Right kidney (tissue), 1 donor: Measurements from ENCODE around the gene APBB1IP.
"Not testable (repeated sequence)": the region's sequence is repeated elsewhere in the genome, so short reads cannot be mapped to it uniquely, and the experiment has no call there.

Source experiments
- DNase-seq: peaks from one replicate; pipeline ENCODE4 v3.0.0-alpha.2; 2016

Gene APBB1IP

DNA sequence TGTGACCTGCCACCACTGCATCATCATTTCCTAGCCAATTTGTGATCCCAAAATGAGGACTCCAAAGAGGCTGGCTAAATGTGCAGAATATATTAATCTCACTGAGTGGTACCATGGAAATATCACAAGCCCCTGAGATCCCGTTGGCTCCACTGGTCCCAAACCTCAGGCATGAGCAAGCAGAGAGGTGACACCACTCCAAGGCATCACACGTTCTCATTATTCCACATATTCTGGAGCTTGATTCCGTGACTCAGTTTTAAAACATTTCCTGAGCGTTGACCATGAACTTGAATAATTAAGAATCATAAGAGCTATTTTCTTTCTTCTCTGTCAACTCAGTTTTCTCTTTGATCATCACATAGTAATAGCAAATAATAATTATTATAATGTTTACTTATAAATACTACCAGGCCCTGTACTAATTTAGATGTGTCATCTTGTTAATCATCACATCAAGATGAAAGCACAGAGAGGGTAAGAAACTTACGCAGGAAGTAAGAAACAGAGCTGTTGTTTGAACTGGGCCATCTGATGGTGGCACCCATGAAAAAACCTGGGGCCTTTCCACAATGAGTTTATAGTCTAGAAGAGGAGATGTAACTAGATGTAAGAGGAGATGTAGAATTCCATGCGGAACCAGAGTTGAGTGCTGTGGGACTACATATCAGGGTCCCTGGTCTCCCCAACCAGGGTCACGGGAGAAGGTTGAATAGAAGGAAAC is 3.5 kb downstream of the APBB1IP start:
- DNase-seq, result no peak

GRCh38 chr10:26445411-26446031 is 7.4 kb downstream of the APBB1IP start:
- no peak for DNase-seq

GRCh38 chr10:26446258-26446657 is 8.1 kb downstream of the APBB1IP start:
- DNase-seq, result no peak

GRCh38 chr10:26448292-26448691 is 10.2 kb downstream of the APBB1IP start:
- no peak for DNase-seq

DNA sequence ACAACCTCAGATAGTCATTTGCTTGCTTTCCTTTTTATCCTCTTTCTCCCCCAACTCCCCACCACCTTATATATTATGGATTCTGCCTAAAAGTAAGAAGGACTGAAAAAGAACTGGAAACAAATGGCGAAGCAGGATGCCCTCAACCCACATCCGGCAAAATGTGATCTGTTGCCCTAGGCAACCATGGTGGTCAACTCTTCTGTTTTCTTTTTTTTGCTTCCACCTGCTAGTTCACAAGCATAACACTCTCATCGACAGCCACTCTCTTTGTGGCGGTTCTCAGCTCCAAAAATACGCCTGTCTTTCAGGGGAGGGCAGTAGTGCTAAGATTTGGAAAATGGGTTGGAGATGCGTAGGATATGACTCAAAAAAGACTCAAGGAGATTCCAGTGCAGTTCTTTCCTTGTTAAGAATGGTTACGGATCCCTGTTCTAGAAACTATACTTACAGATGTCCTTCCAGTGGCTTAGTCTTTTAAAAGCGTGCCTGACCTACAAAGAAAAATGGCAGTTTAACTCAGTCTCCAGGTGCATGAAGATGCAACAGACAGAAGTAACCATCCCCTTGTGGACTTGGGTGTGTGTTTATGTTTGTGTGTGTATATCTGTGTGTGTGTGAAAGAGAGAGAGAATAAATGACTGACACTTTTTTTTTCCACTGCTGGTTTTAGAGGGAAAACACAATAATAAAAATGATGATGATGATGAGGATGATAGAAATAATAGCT is 10.7 kb downstream of the APBB1IP start:
- DNase-seq, result no peak

DNA sequence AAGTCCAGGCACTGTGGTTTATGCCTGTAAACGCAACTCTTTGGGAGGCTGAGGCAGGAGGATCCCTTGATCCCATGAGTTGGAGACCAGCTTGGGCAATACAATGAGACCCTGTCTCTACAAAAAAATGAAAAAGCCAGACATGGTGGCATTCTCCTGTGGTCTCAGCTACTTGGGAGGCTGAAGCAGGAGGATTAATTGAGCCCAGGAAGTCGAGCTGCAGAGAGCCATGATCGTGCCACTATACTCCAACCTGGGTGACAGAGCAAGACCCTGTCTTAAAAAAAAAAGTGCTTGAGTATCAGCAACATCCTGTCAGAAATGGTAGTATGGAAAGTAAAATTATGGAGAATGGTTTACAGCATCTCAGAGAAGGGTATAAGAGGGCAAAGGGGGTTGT is 11.6 kb downstream of the APBB1IP start:
- no peak for DNase-seq

- no peak for DNase-seq
Observed at GRCh38 chr10:26451903-26452302, 13.8 kb downstream of the APBB1IP start.

GRCh38 chr10:26453850-26454249 is 15.7 kb downstream of the APBB1IP start:
- DNase-seq, result no peak

DNA sequence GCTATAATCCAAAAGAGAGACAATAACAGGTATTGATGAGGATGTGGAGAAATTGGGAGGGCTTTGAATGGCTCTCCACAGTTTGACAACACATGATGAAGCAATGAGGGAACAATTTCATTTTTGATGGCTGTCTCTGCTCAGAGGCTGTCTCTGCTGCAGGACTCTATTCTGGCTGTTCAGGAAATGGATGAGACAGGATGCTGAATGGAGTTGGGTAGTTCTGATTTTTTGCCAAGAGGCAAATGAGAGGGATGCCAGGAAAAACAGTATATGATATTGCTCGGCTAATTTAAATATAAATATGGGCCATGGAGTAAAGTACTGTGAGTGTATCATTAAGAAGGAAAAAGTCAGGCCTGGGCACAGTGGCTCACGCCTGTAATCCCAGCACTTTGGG is 16.8 kb downstream of the APBB1IP start:
- DNase-seq, result no peak

DNA sequence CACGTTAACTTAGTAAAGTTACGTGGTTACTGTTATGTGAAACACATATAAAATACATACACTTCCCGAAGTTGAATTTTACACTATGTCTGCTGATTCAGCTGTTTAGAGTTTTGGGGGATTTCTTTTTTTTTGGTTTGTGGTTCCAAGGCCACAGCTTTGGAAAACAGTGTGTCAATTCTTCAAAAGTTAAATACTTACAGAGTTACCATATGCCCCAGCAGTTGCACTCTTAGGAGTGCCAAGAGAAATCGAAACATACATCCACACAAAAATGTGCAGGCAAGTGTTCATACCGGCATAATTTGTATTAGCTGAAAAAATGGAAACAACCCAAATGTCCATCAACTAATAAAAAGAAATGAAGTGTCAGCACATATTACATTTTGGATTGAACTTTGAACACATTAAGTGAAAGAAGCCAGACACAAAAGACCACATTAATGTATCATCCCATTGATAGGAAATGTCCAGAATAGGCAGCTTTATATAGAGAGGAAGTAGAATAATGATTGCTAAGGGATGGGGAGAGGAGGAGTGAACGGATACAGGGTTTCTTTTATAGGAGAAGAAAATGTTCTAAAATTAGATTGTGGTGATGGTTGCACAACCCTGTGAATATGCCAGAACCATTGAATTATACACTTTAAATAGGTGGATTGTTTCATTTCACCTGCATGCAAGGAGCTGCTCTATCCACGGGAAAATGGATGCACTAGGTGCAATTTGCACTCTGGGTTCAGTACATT is 17.6 kb downstream of the APBB1IP start:
- no peak for DNase-seq

DNA sequence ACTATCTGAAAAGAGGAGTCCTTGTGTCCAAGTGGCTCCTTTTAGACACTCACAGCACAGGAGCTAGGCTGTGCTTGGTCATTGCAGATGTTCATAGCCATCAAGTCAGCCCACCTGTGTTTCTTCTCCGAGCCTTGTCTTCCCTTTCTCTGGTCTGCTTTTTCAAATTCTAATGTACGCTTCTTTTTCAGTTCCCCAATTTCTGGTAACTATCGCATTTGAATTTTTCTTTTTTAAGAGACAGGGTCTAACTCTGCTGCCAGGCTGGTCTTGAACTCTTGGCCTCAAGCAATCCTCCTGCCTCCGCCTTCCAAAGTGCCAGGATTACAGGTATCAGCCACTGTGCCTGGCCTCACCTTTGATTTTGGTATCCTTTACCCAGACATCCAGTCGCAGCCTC is 18.9 kb downstream of the APBB1IP start:
- DNase-seq, result no peak

GRCh38 chr10:26460736-26461135 is 22.6 kb downstream of the APBB1IP start:
- DNase-seq, result no peak

GRCh38 chr10:26463986-26464385 is 25.8 kb downstream of the APBB1IP start:
- no peak for DNase-seq

DNA sequence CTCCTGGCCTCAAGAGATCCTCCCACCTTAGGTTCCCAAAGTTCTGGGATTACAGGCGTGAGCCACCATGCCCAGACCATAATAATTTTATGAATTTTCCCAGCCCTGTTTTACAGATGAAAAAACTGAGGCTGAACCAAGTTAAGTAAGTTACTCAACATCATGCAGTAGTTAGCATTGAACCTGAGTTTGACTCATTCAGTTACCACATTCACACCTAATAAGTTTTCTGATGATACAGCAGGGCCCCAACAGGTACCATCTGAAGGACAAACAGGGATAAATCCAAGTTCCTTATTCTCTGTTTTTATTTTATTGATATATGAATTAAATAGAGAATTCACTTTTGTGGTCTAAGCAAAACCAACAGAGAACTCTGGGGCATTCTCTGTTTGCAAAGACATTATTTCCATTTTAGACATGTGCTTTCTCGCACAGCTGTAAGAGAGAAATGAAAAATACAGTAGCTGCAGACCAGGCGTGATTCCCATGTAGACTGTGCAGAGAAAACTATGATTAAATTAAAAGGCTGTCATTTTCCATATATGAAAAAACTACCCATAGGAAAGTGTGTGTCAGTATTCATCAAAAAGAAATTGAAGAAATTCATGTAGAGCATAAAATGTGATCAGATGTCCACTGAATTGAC is 26.6 kb downstream of the APBB1IP start:
- no peak for DNase-seq

DNA sequence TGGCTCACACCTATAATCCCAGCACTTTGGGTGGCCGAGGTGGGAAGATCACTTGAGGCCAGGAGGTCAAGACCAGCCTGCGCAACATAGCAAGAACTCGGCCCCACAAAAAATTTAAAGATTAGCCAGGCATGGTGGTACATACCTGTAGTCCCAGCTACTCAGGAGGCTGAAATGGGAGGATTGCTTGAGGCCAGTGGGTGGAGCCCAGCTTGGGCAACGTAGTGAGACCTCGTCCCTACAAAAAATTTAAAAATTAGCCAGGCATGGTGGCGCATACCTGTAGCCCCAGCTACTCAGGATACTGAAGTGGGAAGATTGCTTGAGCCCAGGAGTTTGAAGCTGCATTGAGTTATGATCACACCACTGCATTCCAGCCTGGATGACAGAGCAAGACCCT is 28.4 kb downstream of the APBB1IP start:
- DNase-seq, result not testable (repeated sequence)

GRCh38 chr10:26467639-26468038 is 29.5 kb downstream of the APBB1IP start:
- DNase-seq, result no peak

DNA sequence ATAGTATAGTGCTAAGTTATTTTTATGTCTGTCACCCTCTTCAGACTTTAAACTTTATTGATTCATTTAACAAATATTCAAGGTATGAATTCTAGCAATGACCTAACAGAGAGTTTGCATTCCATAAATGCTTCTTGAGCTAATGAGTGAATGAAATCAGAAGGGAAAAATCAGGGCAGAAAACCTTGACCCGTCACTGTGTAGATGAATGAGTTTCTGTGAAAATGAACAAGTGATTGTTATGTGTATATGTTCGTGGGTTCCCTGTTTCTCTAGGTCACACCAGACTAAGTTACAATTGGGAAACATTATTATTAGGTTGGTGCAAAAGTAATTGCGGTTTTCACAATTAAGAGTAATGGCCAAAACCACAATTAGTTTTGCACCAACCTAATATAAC is 30.1 kb downstream of the APBB1IP start:
- DNase-seq, result no peak

DNA sequence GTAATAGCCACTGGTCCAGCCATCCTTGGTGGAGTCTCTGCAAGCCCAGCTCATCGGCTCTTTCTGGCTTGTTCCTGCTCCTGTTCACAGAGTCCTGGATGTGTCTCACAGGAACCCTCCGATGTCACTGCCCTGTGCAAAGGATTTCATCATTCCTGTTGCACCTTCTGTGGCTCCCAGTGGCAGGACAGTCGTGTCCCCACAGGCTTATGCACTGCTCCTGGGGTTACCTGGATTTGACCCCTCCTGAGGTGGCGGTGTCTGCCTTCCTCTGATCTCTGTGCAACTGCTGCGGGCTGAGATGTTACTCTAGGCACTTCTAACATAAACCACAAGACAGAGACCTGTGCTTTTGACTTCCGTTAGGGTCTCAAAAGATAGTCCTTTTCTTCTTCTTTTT is 30.6 kb downstream of the APBB1IP start:
- no peak for DNase-seq

GRCh38 chr10:26472492-26472778 is 34.3 kb downstream of the APBB1IP start:
- DNase-seq, result no peak

DNA sequence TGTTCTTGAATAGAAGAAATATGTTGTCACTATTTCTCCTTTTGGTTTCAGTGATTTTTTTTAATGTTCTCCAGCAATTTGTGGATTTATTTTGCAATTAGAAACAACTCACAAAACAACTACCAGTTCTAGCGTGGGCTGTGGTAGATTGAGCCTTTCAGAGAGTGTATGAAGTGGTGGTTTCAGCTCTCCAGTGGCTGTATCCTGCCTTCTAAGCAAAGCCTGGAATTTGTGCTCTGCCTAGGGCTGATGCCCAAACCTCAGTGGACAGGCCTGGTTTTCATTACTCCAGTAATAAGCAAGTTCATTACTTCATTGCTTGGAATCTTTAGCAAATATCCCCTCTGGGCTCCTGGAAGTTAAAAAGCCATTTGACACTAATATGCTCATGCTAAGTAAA is 35.9 kb downstream of the APBB1IP start:
- DNase-seq, result no peak

- DNase-seq, result not testable (repeated sequence)
Observed at GRCh38 chr10:26474845-26475244, 36.7 kb downstream of the APBB1IP start.

- DNase-seq, result no peak
Observed at GRCh38 chr10:26475386-26475785, 37.2 kb downstream of the APBB1IP start.

DNA sequence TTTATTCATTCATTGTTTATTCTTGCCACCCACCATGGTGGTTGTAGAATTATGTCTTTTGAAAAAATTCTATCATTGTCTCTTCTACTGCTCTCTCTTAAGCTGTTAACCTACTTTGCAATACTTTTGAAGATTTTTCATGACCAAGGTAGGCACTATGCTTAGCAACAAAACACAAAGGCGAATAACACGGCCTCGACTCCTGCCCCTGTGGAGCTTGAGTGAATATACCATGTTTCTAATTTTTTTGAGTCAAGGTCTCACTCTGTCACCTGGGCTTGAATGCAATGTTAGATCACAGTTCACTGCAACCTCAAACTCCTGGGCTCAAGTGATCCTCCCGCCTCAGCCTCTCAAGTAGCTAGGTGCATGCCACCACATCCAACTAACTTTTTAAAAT is 39.4 kb downstream of the APBB1IP start:
- no peak for DNase-seq
